ENCODE data around the gene GJC3.
A peak's percentile ranks its signal among the peaks of the same experiment; 100 is the strongest.
"Not testable (repeated sequence)": the region's sequence is repeated elsewhere in the genome, so short reads cannot be mapped to it uniquely, and the experiment has no call there.

GJC3 gene

DNA sequence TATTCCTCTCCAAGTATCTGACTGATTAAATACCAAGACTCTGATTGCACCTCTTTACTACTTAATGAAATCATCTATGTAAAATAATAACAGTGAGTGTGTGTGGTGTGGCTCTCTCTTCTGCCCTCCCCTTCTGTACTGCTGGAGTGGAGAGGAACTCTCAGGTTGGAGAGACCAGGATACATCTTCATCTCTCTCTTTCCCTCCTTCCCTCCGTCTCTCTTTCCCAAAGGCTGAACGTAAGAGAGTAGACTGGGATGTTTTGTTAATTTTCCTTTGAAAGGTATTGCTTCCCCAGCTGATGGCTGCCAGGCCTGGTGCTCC lies 272 bp upstream of the GJC3 start:
- no peak for DNase-seq (ENCODE audit: low spot score)

GRCh38 chr7:99928188-99928587 lies 1.2 kb downstream of the GJC3 start:
- DNase-seq (ENCODE audit: low spot score) = no peak

DNA sequence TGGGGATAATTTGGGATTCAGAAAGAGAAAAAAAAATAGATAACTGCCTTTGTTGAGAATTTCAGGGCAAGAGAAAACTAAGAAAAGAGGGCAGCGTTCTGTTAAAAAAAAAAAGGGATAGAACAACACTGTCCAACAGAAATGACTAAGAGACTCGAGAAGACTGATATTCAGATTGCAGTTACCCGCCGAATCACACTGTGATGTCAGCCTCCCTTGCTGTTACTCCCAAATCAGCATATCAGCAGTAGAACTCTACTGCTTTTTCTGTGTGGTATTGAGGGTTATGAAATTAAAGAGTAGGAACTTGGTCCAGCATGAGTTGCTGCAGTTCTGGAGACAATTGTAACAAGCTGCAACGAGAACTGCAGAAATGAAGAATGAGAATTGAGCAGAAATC lies 1.9 kb downstream of the GJC3 start:
- no peak for DNase-seq (ENCODE audit: low spot score)

GRCh38 chr7:99926321-99926720 lies 3.1 kb downstream of the GJC3 start:
- no peak for DNase-seq (ENCODE audit: low spot score)

- no peak for DNase-seq (ENCODE audit: low spot score)
Observed at GRCh38 chr7:99923200-99923599, 6.2 kb downstream of the GJC3 start.

DNA sequence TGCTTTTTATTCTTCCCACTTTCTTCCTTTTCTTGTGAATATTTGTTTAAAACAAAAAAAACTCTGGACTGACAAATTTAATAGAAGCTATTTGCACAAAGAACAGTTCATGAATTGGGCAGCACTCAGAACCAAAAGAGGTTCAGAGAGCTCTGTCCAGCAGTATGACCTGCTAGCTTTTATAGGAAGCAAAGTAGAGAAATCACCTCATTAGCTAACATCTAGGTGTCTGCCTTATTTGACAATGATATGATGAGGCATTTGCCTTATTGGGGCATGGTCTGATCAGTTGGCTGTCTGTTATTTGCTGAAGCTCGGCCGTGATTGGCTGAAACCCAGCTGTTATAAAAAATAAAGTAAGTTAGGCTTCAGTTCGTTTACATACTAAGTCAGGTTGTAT lies 9.3 kb downstream of the GJC3 start:
- peak; percentile 31 for DNase-seq (ENCODE audit: low spot score)

DNA sequence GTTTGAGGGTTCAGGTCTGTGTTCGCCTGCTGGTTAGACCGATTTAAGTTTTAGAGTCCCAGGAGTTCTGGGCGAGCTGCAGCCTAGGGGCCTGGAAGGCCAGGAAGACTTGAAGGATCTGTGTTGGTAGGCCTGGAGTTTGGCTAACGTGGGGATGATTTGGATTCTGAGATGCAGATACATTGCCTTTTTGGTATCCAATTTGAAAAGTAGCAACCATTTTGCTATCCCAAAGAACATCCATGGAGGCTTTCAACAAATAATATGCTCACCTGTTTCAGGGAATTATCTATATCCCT lies 9.7 kb downstream of the GJC3 start:
- DNase-seq (ENCODE audit: low spot score) = no peak

DNA sequence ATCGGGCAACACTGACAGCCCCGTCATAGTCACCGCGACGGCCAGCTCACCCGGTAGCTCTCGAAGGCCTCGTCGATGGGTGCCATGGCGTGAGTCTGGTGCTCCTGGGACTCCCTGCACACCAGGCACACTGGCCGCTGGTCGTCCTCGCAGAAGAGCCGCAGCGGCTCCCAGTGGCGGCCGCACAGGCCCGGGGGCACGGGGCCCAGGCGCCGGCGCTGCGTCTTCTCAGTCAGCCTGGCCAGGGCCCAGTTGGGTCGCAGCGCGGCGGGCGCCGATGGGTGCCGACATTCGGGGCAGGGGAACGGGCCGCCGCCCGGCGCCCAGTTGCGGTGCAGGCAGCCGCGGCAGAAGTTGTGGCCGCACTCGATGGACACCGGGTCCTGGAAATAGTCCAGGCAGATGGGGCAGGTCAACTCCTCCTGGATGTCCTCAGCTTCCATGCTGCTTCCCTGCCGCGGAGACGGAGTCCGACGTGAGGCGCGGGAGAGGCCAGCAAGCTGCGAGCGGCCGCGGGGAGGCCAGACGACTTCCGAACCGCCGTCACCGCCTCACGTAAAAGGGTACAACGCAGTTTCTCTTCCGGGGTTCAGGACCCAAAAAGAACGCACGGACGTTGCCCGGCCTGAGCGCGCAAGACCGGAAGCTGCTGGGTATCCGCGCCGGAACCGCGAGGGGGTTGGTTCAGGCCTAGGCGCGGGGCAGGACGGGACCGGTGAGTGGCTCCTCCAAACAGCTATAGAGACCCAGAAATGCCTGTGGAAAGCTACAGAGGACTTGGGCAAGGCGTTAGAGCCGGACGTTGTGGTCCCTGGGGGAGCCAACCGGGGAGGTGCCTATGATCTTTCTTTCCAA lies 10.2 kb downstream of the GJC3 start, which contains the start of gene TRIM4:
Gene TRIM4 (minus strand): TSS at position 572 of the 855 bp plus-strand sequence. CDS start 129 bp downstream, at position 443.
- peak; percentile 90 for DNase-seq (ENCODE audit: low spot score)

DNA sequence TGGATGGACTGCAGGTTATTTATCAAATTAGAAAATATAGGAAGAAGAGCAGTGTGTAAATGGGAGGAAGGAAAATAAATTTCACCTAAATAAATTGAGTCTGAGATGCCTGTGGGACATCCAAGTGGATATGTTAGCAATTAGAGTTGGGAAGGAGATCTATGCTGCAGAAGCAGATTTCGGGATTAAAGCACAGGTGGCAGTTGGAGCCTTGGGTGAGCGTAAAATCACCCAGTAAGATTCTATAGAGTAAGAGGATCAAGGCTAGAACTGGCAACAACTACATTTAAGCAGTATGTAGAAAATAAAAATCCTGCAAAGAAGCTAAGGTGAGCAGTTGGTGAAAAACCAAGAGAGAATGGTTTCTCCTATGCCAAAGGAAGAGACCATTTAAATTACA lies 18.4 kb downstream of the GJC3 start:
- DNase-seq (ENCODE audit: low spot score) = no peak

- no peak for DNase-seq (ENCODE audit: low spot score)
Observed at GRCh38 chr7:99901581-99901980, 27.8 kb downstream of the GJC3 start.

GRCh38 chr7:99899830-99900519 lies 29.4 kb downstream of the GJC3 start:
- DNase-seq (ENCODE audit: low spot score) = no peak

DNA sequence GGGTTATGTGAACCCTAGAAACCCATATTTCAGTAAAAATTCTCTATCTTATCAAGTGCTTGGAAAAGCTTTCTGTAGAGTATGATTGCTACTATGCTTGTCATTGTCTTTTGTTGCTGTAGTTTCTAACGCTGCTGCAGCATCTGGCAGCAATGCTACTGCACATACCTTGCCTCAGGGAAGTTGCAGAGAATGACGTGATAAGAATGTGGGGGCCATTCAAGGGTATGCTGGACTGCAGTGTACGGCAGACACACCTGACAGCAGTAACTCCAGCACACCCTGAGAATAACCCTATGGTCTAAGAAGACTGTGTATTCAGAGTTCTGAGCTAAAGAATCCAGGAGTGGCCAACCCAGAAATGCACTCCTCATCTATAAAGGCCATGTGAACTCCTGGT lies 30.6 kb downstream of the GJC3 start:
- DNase-seq (ENCODE audit: low spot score) = no peak

- DNase-seq (ENCODE audit: low spot score) = no peak
Observed at GRCh38 chr7:99898023-99898357, 31.4 kb downstream of the GJC3 start.

- no peak for DNase-seq (ENCODE audit: low spot score)
Observed at GRCh38 chr7:99897322-99898022, 31.9 kb downstream of the GJC3 start.

DNA sequence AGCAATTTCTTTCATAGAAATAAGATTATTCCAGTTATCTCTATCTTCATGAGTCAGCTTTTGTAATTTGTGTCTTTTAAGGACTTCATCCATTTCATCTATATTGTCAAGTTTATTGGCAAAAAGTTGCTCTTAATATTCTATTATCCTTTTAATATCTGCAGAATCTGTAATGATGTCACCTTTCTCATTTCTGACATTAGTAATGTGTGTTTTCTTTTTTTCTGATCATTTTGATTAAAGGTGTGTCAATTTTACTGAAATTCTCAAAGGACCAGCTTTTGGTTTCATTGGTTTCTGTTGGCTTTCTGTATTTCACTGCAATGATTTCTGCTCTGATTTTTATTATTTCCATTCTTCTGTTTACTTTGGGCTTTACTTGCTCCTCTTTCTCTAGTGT lies 34.7 kb downstream of the GJC3 start:
- DNase-seq (ENCODE audit: low spot score) = no peak

- no peak for DNase-seq (ENCODE audit: low spot score)
Observed at GRCh38 chr7:99893280-99893679, 36.1 kb downstream of the GJC3 start.

DNA sequence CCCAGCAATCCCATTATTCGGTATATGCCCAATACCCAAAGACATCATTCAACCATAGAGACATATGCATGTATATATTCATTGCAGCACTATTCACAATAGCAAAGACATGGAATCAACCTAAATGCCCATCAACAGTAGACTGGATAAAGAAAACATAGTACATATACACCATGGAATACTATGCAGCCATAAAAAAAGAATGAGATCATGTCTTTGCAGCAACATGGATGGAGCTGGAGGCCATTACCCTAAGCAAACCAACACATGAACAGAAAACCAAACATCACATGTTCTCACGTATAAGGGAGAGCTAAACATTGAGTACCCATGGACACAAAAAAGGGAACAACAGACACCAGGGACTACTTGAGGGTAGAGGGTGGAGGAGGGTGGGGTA lies 39.1 kb downstream of the GJC3 start:
- not testable (repeated sequence) for DNase-seq (ENCODE audit: low spot score)

GRCh38 chr7:99888366-99888765 lies 41.1 kb downstream of the GJC3 start:
- DNase-seq (ENCODE audit: low spot score) = not testable (repeated sequence)

DNA sequence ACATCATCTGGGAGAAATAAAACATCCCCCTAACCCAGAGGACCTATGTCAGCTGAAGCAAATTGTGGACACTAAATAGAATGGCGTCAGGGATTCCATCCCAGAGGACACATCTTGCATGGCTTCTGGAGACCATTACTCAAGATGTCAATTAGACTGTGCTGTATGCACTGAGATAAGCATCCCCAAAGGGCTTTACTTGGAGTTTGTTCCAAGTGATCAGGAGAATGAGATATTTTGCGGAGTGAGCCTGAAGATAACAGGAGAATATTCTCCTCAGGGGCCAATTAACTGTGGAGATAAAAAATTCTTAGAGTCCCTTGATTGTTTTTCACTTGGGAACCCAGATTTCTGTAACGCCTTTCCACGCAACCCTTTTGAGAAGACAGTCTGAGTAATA lies 48.0 kb downstream of the GJC3 start:
- DNase-seq (ENCODE audit: low spot score) = no peak

DNA sequence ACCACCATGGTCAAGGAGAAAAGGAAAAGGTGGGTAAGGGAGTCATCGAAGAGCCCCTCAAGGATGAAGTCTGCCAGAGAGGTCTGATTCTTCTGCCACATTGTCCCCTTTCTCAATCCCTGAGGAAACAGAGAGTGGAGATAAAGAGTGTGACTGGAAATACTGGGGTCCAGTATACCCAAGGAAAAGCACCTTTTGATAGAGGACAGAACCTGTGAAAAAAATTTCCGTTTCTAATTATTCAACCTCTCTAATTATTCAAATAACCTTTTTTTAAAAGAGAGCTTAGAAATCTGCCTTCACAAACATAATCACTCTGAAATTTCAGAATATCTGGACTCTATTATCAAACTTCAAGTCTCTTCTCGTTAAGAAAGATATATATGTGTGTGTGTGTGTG lies 52.5 kb downstream of the GJC3 start, which contains the start of gene OR2AE1:
Gene OR2AE1 (minus strand): TSS at position 101 of the 400 bp plus-strand sequence. CDS start 0 bp downstream, at position 101.
- DNase-seq (ENCODE audit: low spot score) = no peak

DNA sequence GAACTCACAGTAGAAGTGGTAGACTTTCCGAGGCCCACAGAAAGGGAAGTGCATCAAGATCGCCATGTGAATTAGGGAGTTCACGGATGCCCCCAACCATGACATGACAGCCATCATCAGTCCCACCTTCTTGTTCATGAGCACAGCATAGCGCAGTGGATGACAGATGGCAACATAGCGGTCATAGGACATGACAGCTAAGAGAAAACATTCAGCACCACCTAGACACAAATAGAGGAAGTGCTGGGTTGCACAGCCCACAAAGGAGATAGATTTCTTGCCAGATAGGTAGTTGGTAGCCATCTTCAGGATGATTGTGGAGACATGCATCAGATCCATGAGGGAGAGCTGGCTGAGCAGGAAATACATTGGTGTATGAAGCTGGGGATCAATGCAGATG lies 52.9 kb downstream of the GJC3 start:
- DNase-seq (ENCODE audit: low spot score) = no peak
